Measurements from ENCODE around the gene ZNF628. TPM values are rescaled to one million over a fixed set of nuclear protein-coding genes. Genes with fewer than 3 reads are reported as not detected.
A peak's percentile ranks its signal among the peaks of the same experiment; 100 is the strongest.

The ZNF628 gene
- total RNA-seq (2014; rRNA removed; shearing (Covaris generic)), result 0.71 and 3.1 TPM in 2 replicates
- 9.5 and 9.7 TPM in 2 replicates for polyA plus RNA-seq (2015; cell fraction: cytosol; rRNA removed)
- polyA plus RNA-seq (2015; cell fraction: nucleus; rRNA removed), result 1.5 and 2.8 TPM in 2 replicates

DNA sequence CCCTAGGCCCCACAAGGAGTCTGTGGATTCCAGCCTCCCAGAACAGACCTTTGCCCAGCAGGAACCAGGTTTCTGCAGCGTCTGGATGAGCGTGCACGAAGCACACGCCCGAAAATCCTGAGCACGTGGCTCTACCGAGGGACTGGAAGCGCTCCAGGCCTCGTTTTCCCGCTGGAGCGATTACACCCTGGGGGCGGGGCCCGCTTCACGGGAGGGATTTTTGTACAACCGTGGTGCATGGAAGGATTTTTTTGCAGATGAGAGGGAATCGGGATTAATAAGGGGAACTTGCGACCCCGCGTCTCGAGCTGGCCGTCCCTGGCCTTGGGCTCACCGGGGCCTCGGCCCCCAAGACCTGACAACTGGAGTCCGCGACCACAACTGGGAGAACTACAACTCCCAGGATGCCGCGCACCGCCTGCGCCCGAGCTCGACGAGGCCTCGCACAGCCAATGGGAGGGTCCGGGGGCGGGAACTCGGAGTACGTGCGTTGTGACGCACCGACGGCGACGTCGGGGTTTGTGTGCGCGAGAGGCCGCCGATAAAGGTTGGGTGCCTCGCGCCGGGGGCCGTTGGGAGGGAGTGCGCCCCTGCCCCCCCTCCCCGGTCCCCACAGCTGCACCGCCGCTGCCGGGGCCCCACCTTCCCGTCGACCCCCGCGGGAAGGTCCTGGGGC lies at the start of gene ZNF628:
Gene ZNF628, plus strand, starts transcription at position 518 of the 676 bp plus-strand sequence. CDS start 3,294 bp downstream, outside the sequence.
- peak; percentile 97 for DNase-seq (ENCODE audit: low read depth, low spot score)
- in situ Hi-C loops (cut with HindIII; ENCODE audit: low pct_unique_long_range_greater_than_20kb, low sequenced_read_pairs), result no loop called here

DNA sequence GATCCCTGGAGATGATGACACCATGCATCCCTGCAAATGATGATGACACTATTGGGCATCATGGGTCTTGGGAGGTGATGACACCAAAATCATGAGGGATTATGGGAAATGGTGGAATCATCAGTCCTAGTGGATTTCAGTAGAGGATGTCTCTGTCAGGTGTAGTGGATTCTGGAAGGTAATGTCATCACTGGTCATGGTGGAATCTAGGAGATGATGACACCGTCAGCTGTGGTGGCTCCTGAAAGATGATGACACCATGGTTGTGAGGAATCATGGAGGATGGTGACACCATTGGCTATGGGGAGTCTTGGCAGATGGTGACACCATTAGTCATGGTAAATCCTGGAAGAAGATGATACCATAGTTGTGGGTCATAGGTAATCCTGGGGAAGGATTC lies 45.2 kb upstream of the ZNF628 start:
- in situ Hi-C loops (cut with HindIII; ENCODE audit: low pct_unique_long_range_greater_than_20kb, low sequenced_read_pairs), result no loop called here
- DNase-seq (ENCODE audit: low read depth, low spot score), result no peak

DNA sequence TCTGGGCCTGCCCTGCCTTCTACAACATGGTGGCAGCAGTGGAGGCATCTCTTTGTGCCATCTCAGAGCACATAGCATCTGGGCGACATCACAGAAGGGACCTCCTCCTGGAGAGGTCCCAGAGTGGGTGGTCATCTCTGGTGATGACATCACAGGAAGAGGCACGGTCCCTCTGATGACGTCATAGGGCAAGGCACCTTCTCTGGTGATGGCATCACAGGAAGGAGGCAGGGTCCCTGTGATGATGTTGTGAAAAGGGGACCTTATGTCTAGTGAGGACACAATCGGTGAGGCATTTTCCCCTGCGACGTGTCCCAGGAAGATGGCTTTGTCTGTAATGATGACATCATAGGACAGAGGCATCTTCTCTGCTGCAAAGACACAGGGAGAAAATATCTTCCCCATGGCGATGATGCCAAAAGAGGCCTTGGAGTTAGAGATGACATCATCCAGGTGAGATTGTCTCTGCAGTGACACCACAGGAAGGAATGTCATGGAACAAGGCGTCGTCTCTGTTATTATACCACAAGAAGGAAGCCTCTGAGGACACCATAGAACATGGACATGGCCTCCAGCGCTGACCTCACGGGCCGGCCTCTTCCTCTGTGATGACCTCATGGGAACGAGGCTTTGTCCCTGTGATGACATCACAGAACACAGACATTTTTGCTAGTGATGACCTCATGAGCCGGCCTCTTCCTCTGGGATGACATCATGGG lies 44.0 kb upstream of the ZNF628 start:
- in situ Hi-C loops (cut with HindIII; ENCODE audit: low pct_unique_long_range_greater_than_20kb, low sequenced_read_pairs), result no loop called here
- no peak for DNase-seq (ENCODE audit: low read depth, low spot score)

DNA sequence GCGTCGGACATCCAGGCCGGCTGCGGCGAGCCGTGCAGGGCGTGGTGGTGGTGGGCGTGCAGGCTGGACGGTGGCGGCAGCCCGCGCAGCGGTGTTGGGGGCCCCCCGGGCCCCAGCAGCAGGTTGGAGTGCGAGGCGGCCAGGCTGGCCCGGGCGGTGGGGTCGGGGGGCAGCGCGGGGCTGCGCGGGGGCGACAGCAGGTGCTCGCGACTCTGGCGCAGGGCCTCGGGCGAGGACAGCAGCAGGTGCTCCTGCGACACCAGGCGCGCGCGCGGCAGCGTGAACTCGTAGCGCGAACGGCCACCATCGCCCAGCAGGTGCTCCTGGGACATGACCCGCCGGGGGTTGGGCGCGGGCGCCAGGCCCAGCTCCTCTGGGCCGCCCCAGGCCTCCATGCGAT lies 43.1 kb upstream of the ZNF628 start:
- no peak for DNase-seq (ENCODE audit: low read depth, low spot score)
- in situ Hi-C loops (cut with HindIII; ENCODE audit: low pct_unique_long_range_greater_than_20kb, low sequenced_read_pairs), result no loop called here

DNA sequence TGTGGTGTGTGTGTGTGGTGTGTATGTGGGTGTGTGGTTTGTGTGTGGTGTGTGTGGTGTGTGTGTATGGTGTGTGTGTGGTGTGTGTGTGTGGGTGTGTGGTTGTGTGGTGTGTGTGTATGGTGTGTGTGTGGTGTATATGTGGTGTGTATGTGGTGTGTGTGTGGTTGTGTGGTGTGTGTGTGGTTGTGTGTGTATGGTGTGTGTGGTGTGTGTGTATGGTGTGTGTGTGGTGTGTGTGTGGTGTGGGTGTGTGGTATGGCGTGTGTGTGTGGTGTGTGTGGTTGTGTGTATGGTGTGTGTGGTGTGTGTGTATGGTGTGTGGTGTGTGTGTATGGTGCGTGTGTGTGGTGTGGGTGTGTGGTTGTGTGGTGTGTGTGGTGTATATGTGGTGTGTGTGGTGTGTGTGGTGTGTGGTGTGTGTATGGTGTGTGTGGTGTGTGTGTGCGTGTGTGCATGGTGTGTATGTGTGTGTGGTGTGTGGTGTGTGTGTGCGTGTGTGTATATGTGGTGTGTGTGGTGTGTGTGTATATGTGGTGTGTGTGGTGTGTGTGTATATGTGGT lies 42.0 kb upstream of the ZNF628 start:
- DNase-seq (ENCODE audit: low read depth, low spot score), result no peak
- in situ Hi-C loops (cut with HindIII; ENCODE audit: low pct_unique_long_range_greater_than_20kb, low sequenced_read_pairs), result no loop called here

DNA sequence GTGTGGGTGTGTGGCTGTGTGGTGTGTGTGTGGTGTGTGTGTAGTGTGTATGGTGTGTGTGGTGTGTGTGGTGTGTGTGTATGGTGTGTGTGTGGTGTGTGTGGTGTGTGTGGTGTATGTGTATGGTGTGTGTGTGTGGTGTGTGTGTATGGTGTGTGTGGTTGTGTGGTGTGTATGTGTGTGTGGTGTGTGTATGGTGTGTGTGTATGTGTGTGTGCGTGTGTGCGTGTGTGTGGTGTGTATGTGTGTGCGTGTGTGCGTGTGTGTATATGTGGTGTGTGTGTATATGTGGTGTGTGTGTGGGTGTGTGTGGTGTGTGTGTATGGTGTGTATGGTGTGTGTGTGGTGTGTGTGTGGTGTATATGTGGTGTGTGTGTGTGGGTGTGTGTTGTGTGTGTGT lies 41.4 kb upstream of the ZNF628 start:
- in situ Hi-C loops (cut with HindIII; ENCODE audit: low pct_unique_long_range_greater_than_20kb, low sequenced_read_pairs), result no loop called here
- DNase-seq (ENCODE audit: low read depth, low spot score), result no peak

DNA sequence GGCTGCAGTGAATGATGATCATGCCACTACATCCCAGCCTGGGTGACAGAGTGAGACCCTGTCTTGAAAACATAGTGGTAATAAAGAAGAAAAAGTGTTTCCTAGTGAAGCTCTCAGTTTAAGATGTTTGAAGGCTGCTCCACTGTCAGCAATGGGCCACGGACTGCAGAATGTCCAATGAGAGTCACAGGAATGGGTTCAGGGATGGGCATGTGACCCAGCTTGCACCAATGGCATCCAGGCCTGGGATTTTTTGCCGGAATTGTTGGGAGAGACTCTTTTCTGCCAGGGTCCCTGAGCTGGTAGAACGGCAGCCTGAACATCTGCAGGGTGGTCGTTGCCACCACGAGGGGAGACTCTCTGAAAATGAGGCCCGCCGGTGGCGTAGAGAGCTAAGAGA lies 39.6 kb upstream of the ZNF628 start:
- no peak for DNase-seq (ENCODE audit: low read depth, low spot score)
- in situ Hi-C loops (cut with HindIII; ENCODE audit: low pct_unique_long_range_greater_than_20kb, low sequenced_read_pairs), result no loop called here

DNA sequence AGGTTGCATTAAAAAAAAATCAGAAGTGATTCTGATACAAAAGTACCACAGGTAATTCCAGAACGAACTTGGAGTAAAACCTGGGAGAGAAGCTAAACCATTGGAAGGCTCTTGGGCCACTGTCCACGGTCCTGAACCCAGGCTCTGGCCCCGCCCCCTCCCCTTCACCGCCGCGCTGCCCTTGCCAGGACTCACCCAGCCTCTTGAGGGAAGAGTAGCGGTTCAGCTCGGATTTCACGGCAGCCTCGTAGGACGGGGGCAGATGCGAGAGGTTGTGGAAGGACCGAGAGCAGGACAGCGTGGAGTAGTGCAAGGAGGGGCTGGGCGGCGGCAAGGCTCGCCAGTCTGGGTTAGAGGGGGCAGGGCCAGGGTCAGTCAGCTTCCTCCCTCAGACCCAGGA lies 39.0 kb upstream of the ZNF628 start:
- in situ Hi-C loops (cut with HindIII; ENCODE audit: low pct_unique_long_range_greater_than_20kb, low sequenced_read_pairs), result no loop called here
- DNase-seq (ENCODE audit: low read depth, low spot score), result peak; percentile 70

DNA sequence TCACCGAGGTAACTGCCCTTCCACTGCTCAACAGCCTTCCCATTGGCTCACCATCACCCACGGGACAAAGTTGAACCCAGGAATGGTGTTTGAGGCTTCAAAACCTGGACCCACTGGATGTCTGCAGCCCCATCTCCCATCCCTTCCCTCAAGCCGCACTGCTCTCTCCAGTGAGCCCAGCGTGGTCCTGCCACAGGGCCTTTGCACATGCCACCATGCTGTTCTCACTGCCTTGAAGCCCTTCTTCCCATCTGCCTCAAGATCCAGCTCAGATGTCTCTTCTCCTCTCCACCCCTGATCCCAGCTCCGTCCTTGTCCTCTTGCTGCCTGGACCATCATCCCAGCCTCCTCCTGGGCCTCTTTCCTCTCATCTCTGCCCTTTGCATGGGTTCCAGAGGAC lies 37.4 kb upstream of the ZNF628 start:
- DNase-seq (ENCODE audit: low read depth, low spot score), result no peak
- in situ Hi-C loops (cut with HindIII; ENCODE audit: low pct_unique_long_range_greater_than_20kb, low sequenced_read_pairs), result no loop called here

DNA sequence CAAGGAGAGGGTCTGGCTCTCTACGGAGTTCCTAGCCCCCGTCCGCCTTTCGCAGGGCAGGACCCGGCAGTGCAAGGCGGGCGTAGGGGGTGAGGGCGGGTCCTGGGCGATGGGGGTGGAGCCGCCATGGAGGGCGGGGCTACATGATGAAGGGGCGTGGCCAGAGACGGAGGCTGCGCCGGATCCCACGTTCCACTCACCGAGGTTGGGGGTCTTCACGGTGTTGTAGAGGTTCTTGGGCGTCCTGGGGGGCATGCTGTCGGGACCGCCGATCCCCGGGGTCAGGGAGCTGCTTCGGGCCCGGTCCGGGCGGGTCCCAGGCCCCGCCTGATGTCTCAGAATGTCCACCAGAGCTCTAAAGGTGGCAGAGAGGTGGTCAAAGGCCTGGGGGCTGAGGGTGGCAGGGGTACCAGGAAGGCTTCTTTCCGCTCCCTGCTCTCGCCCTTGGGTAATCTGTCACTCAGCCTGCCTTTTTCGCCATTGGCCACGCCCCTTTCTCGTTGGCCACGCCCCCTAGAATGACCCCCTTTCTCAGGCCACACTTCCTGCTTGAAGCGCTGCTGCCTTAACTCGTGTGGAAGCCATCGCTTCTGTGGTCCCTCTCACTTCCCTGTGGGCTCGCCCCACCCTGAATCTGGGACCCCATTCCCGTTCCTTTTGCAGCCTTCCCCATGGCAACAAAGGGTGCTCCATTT lies 35.9 kb upstream of the ZNF628 start:
- DNase-seq (ENCODE audit: low read depth, low spot score), result peak; percentile 30
- in situ Hi-C loops (cut with HindIII; ENCODE audit: low pct_unique_long_range_greater_than_20kb, low sequenced_read_pairs), result no loop called here

DNA sequence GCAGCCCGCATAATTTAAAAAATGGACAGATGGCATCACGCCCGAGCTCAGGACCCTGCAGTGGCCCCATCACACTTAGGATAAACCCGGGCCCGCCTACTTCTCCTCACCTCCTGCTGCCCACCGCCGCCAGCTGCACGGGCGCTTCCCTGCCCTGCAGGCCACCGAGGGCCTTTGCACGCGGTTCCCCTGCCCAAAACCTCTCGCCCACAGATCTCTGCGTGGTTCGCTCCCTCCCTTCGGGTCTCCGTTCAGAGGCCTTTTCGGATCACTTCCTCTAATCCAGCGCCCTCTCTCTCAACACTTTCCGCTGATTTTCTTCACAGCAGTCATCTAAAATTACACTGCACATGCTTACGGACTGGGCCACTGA lies 35.1 kb upstream of the ZNF628 start:
- in situ Hi-C loops (cut with HindIII; ENCODE audit: low pct_unique_long_range_greater_than_20kb, low sequenced_read_pairs), result no loop called here

DNA sequence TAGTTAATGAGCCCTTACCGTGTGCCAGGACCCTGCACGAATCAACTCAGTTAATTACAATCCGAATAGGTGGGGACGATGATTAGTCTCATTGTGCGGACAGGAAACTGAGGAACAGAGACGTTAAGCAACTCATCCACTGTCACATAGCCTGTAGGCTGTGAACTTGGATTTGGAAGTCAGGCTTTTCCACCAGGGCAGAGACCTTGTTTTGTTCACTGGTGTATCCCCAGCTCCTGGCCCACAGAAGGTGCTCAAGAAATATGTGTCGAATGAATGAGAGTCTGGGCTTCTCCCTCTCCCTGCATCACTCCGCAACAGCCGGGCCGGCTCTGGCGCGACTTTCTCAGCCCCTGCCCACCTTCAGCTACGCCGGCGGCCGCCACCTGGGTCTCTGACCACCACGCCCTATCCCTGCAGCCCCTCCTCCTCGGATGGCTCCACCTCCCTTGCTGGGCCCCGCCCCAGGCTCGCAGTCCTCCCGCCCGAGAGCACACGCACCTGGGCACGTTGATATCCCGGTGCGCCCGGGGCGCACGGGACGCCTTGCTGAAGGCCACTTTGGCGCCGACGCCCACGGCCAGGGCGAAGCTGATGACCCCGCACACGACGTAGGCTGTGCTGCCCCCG lies 34.6 kb upstream of the ZNF628 start:
- no peak for DNase-seq (ENCODE audit: low read depth, low spot score)
- in situ Hi-C loops (cut with HindIII; ENCODE audit: low pct_unique_long_range_greater_than_20kb, low sequenced_read_pairs), result no loop called here

More for the DNA sequence above, 35.1 kb upstream of the ZNF628 start:
- no peak for DNase-seq (ENCODE audit: low read depth, low spot score)

DNA sequence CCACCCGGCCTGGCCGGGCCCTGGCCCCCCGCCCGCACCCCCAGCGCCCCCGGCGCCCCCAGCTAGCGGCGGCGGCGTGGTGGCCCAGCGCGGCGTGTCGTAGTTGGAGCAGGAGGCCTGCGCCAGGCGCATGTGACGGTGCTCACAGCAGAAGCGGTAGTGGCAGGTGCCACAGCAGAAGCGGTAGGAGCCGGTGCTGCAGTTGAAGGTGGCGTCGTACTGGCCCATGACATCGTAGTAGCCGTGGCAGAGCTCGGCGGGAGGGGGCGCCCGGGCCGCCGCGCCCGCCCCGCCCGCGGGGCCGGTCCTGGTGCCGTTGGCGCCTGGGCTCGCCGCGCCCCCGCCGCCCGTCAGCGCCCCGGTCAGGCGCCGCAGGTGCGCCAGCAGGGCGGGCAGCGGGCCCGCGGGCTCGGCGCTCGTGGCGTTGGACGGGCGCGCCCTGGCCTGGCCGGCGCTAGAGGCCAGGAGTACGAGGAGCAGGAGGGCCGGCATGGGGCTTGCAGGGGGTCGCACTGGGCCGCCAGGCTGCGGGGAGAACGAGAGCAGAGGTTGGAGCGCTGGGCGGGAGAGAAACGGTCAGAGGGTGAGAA lies 34.0 kb upstream of the ZNF628 start:
- in situ Hi-C loops (cut with HindIII; ENCODE audit: low pct_unique_long_range_greater_than_20kb, low sequenced_read_pairs), result no loop called here
- DNase-seq (ENCODE audit: low read depth, low spot score), result no peak

DNA sequence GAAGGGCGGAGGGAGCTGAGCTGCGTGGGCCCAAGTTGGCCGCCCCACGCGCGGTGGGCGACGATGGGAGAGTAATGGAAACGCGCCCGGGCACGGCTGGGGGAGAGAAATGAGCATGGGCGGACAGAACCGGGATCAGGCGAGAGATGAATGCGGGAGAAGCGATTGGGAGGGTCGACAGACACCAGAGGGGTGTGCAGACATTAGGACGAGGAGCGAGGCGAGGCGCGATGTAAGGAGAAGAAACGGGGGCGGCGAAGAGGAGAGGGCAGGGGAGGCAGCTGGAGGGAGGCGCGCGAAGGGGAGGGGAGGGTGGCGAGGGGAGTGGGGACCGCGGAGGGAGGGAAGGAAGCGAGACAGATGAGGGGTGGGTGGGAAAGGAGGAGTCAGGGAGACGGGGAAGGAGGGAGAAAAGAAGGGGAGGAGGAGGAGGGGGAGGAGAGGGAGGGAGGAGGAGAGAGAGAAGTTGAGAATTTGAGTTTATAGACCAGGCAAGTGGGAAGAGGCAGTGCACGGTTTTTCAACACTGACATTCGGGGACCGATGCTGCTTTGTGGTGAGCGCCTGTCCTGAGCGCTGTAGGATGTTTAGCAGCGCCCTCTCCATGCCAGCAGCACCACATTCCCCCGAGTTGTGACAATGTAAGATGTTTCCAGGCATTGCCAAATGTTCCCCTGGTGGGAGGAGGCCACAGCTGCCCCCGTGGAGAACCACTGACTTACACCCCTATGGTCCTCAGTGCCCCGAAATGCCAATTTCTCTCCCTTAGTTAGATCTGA lies 33.2 kb upstream of the ZNF628 start, which contains the start of gene SHISA7:
Gene SHISA7, minus strand, starts transcription at position 256 of the 779 bp plus-strand sequence. CDS start 437 bp downstream, outside the sequence.
- no peak for DNase-seq (ENCODE audit: low read depth, low spot score)
- in situ Hi-C loops (cut with HindIII; ENCODE audit: low pct_unique_long_range_greater_than_20kb, low sequenced_read_pairs), result no loop called here

DNA sequence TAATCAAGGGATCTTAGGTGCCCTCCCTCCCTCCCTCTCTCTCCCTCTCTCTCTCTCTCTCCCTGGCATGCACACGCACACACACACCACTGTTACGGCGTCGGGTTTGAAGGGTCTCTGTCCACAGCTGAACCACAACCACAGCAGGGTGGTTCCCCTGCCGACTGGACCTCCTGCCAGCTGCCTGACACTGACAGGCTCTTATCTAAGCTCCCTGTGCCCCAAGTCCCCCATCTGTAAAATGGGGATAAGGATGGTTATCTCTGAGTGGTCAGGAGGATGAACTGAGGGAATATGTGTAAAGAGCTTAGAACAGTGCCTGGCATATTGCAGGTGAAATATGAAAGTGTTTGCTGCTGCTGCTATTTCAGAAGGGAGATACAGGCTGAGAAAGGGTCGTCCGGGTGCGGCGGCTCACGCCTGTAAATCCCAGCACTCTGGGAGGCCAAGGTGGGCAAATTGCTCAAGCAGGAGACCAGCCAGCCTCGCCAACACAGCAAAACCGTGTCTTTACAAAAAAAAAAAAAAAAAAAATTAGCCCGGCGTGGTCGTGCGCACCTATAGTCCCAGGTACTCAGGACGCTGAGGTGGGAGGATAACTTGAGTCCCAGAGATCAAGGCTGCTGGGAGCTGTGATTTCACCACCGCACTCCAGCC lies 32.5 kb upstream of the ZNF628 start:
- in situ Hi-C loops (cut with HindIII; ENCODE audit: low pct_unique_long_range_greater_than_20kb, low sequenced_read_pairs), result no loop called here
- DNase-seq (ENCODE audit: low read depth, low spot score), result no peak

DNA sequence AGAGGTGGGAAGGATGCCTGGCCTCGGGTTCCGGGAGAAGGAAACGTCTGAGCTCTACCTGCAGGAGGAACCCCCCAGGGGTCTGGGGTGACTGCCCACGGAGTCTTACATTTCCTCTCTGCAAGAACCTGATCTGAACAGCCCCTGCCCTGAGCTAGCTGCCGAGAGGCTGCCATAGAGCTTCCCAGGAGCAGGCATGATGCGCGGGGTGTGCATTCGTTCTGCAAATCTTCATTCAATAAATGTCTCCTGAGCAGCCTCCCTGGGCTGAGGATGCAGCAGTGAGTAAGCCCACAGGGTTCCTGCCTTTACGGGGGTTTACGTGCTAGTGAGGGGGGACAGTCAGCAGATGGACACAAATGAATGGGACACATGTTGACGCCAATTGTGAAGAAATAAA lies 31.8 kb upstream of the ZNF628 start:
- DNase-seq (ENCODE audit: low read depth, low spot score), result no peak
- in situ Hi-C loops (cut with HindIII; ENCODE audit: low pct_unique_long_range_greater_than_20kb, low sequenced_read_pairs), result no loop called here
